GM12878 (cell line): ENCODE measurements around the gene SLIT1. TPM values are rescaled to one million over a fixed set of nuclear protein-coding genes. Genes with fewer than 3 reads are reported as not detected.

ENCODE experiments used
- ATAC-seq: fragments of 200-7000 bp; cut with Tn5 transposase; 3 replicates; pipeline ENCODE4 v1.9.1; 2020; ENCODE audit warnings: mild to moderate bottlenecking, moderate library complexity
- BruUV-seq: library from RNA; stranded (reverse); fragments of 400-500 nt; replicated peaks from 2 replicates; lab custom pipeline; 2021; lab: Mats Ljungman, UMichigan
- CTCF ChIA-PET: fragments of 300-600 bp; sonication (Branson Sonifier 250); formaldehyde crosslinking; extraction: SDS; loops from one replicate; lab custom pipeline; 2021; ENCODE audit warnings: inconsistent platforms; lab: Yijun Ruan, JAX
- POLR2A ChIA-PET: fragments of 350-600 bp; formaldehyde crosslinking; extraction: SDS; loops from one replicate; lab custom pipeline; 2021; ENCODE audit warnings: inconsistent platforms; lab: Charles Lee
- RAD21 ChIA-PET: fragments of 300-600 bp; sonication (Branson Sonifier 250); formaldehyde crosslinking; loops from one replicate; lab custom pipeline; 2023; ENCODE audit warnings: antibody characterized with exemption; ENCODE audit not compliant: unreplicated experiment; lab: Charles Lee
- SMC1A ChIA-PET: fragments of 300-600 bp; sonication (Branson Sonifier 250); formaldehyde crosslinking; loops from one replicate; lab custom pipeline; 2023; ENCODE audit not compliant: unreplicated experiment, uncharacterized antibody; lab: Charles Lee
- DNase-seq: peaks from one replicate; pipeline ENCODE4 v3.0.0-alpha.2; 2011; ENCODE audit warnings: low read depth, low spot score
- FAIRE-seq: peaks from 3 replicates; lab custom pipeline; 2011; peaks lifted over from hg19 to GRCh38; lab: Jason Lieb, UNC
- H2AFZ ChIP-seq: 2 replicates; pipeline ENCODE4 v1.6.0; 2011; ENCODE audit warnings: low read depth, low read length, control low read depth; ENCODE audit not compliant: control insufficient read depth
- H3K27ac ChIP-seq: 2 replicates; pipeline ENCODE4 v1.5.1; 2011; ENCODE audit warnings: control low read depth; ENCODE audit not compliant: control insufficient read depth, insufficient read depth
- H3K27me3 ChIP-seq, 2 experiments: replicated peaks in 1 of 2; 2 replicates each; pipeline versions ENCODE4 v1.6.0 to v1.6.1; 2011; ENCODE audit warnings: low read length in 1 of 2; ENCODE audit not compliant: control insufficient read depth in 2 of 2, insufficient read depth in 2 of 2
- H3K36me3 ChIP-seq, 2 experiments: 2 replicates each; pipeline ENCODE4 v1.5.1; 2011; ENCODE audit warnings: low read length in 1 of 2; ENCODE audit not compliant: control insufficient read depth in 2 of 2, insufficient read depth in 2 of 2
- H3K4me1 ChIP-seq: 2 replicates; pipeline ENCODE4 v1.6.1; 2011; ENCODE audit warnings: mild to moderate bottlenecking, low read length, moderate library complexity, mixed read lengths; ENCODE audit not compliant: control insufficient read depth, insufficient read depth
- H3K4me2 ChIP-seq: 2 replicates; pipeline ENCODE4 v1.6.0; 2011; ENCODE audit warnings: control low read depth; ENCODE audit not compliant: control insufficient read depth, insufficient read depth
- H3K4me3 ChIP-seq: fragments of 200-600 bp; sonication (generic); 2 replicates; pipeline ENCODE4 v1.5.1; 2016
- H3K79me2 ChIP-seq: 2 replicates; pipeline ENCODE4 v1.6.0; 2011; ENCODE audit warnings: low read length; ENCODE audit not compliant: control insufficient read depth, insufficient read depth
- H3K9ac ChIP-seq: 2 replicates; pipeline ENCODE4 v1.8.0; 2011; ENCODE audit warnings: low read length, control low read depth, mixed read lengths; ENCODE audit not compliant: control insufficient read depth, insufficient read depth
- H3K9me3 ChIP-seq: replicated peaks from 3 replicates; pipeline ENCODE4 v1.5.1; 2011; ENCODE audit warnings: mild to moderate bottlenecking, low read length; ENCODE audit not compliant: control insufficient read depth, insufficient read depth
- H4K20me1 ChIP-seq: 2 replicates; pipeline ENCODE4 v1.6.0; 2011; ENCODE audit not compliant: control insufficient read depth, insufficient read depth
- CREB1 ChIP-seq: IDR thresholded peaks from 2 replicates; pipeline ENCODE4 v1.6.1; 2012; ENCODE audit warnings: low read depth, mild to moderate bottlenecking, inconsistent platforms
- ETV6 ChIP-seq, 2 experiments: fragments of 450-650 bp in 1 of 2; IDR thresholded peaks in 1 of 2; conservative IDR thresholded peaks in 1 of 2; 2 replicates each; pipeline ENCODE4 v1.6.1; 2014; ENCODE audit warnings: antibody characterized with exemption in 1 of 2, borderline replicate concordance in 1 of 2, low read depth in 1 of 2, mild to moderate bottlenecking in 1 of 2, moderate library complexity in 1 of 2
- RFX5 ChIP-seq: IDR thresholded peaks from 2 replicates; pipeline ENCODE4 v1.6.1; 2011; ENCODE audit warnings: low read depth, low read length, improper control_type of control experiment
- WGBS: methylation state at CpG from one replicate; pipeline ENCODE4 v1.1.6; 2016; ENCODE audit warnings: low lambda C conversion rate; ENCODE audit not compliant: insufficient replicate concordance, insufficient coverage; ENCODE audit errors: missing lambda C conversion rate; 5-methylcytosine and 5-hydroxymethylcytosine counted together
- in situ Hi-C: fragments of 300-500 bp; cut with MboI; formaldehyde crosslinking; loops from 9 replicates; pipeline ENCODE4 v1.14.3; 2018; ENCODE audit warnings: mixed read lengths
- intact Hi-C: fragments of 100-400 bp; cut with micrococcal nuclease; formaldehyde crosslinking; loops from one replicate; pipeline ENCODE4 v1.14.2; 2022; ENCODE audit not compliant: unreplicated experiment
- polyA plus RNA-seq, 11 experiments: library from polyadenylated mRNA; depleted of rRNA in 4 of 11; unstranded in 6 of 11; stranded (reverse) in 5 of 11; fragments of >200 nt; fragmentation: Nextera tagmentation in 4 of 11; fragmentation: Illumina TruSeq in 1 of 11; extraction: Ambion mirVana in 4 of 11; extraction: Trizol in 1 of 11; gene quantifications; 1 replicate in 1 of 11; 2 replicates in 10 of 11; pipeline versions ENCODE4 v1.2.1 to v1.2.3, GENCODE V29; 2011 to 2016; ENCODE audit warnings: inconsistent platforms in 2 of 11, missing spikeins in 2 of 11, low read depth in 1 of 11
- total RNA-seq, 4 experiments: library from RNA; depleted of rRNA in 3 of 4; stranded (reverse); fragments of >200 nt in 3 of 4; fragmentation: Illumina TruSeq in 1 of 4; extraction: Trizol in 1 of 4; gene quantifications; 2 replicates each; pipeline versions ENCODE4 v1.2.1 to v1.2.3, GENCODE V29; 2013 to 2021
- TF ChIP-seq, protein P1 (sequence below): fragments of 450-650 bp; IDR thresholded peaks from 2 replicates; pipeline ENCODE4 v1.6.1; 2017; ENCODE audit warnings: antibody characterized with exemption, mild to moderate bottlenecking, moderate library complexity
- TF ChIP-seq, protein P2 (sequence below): fragments of 450-650 bp; IDR thresholded peaks from 2 replicates; pipeline ENCODE4 v1.6.1; 2017; ENCODE audit warnings: borderline replicate concordance
- TF ChIP-seq, protein P3 (sequence below): fragments of 450-650 bp; IDR thresholded peaks from 2 replicates; pipeline ENCODE4 v1.6.1; 2017; ENCODE audit warnings: mild to moderate bottlenecking, low read depth, inconsistent platforms; ENCODE audit not compliant: poor library complexity, severe bottlenecking

The SLIT1 gene
- total and polyA plus RNA-seq, 10 of the 15 experiments (the other 5 are each of a cell fraction or from before 2014, with no cell fraction given) = 0.04 to 0.19 (median 0.06) TPM; not detected in 4

DNA sequence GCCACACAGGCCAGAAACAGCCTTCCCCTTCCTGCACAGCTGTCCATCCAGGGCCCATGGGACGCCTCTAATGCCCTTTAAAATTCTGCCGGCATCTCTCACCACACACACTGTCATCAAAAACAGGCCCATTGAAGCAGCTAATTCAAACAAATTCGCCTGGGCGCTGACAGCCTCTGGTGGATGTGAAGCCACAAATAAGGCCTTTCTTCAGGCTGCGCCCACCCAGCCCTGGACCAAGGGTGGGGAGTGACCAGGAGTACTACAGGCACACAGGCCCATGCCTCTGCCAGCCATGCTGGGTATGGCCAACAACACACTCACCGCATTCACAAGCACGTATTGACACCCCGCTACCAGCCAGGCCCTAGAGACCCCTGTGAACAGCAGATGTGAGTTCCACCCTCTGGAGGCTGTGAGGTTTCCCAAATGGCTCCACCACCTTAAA is 54.6 kb downstream of the SLIT1 start:
- Histone ChIP-seq H4K20me1 (no peaks in the 10 kb centered on the region), H3K4me3 (no peak overlapping the region), H3K4me1 (no peaks in the 10 kb centered on the region), H3K79me2 (no peaks in the 10 kb centered on the region), H2AFZ (no peak overlapping the region), H3K36me3 (no peaks in the 10 kb centered on the region), H3K27me3 (no peaks in the 10 kb centered on the region; a peak in 2 of 4 replicates), H3K4me2 (no peak overlapping the region), H3K27ac (no peak overlapping the region), H3K9me3 (no peaks in the 10 kb centered on the region), H3K9ac (no peak overlapping the region)
- no TSS peak for BruUV-seq
- FAIRE-seq (no peak), DNase-seq (no peak), ATAC-seq (no peak)
- ChIA-PET POLR2A (no interaction called here), RAD21 (no interaction called here), CTCF (interaction anchor here (1.0 to 1.3 kb wide), 2 partner anchors 15 to 79 kb away, joined by 4 to 8 read pairs; no protein-coding TSS in a partner anchor), SMC1A (no interaction called here)
- WGBS = 50% methylated on average over 7 of the region's 8 CpGs
- in situ Hi-C loops = no loop called here
- intact Hi-C loops = no loop called here
- TF ChIP-seq, protein P1, sequence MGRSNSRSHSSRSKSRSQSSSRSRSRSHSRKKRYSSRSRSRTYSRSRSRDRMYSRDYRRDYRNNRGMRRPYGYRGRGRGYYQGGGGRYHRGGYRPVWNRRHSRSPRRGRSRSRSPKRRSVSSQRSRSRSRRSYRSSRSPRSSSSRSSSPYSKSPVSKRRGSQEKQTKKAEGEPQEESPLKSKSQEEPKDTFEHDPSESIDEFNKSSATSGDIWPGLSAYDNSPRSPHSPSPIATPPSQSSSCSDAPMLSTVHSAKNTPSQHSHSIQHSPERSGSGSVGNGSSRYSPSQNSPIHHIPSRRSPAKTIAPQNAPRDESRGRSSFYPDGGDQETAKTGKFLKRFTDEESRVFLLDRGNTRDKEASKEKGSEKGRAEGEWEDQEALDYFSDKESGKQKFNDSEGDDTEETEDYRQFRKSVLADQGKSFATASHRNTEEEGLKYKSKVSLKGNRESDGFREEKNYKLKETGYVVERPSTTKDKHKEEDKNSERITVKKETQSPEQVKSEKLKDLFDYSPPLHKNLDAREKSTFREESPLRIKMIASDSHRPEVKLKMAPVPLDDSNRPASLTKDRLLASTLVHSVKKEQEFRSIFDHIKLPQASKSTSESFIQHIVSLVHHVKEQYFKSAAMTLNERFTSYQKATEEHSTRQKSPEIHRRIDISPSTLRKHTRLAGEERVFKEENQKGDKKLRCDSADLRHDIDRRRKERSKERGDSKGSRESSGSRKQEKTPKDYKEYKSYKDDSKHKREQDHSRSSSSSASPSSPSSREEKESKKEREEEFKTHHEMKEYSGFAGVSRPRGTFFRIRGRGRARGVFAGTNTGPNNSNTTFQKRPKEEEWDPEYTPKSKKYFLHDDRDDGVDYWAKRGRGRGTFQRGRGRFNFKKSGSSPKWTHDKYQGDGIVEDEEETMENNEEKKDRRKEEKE = no peak
- TF ChIP-seq RFX5 (no peak), CREB1 (no peak), ETV6 (conservative IDR thresholded peaks at IDR 0.05 in 1 of 2, IDR thresholded peaks at IDR 0.05 in 1 of 2; ENCODE audit: borderline replicate concordance in 1 of 2, low read depth in 1 of 2) (no peak)
- TF ChIP-seq, protein P2, sequence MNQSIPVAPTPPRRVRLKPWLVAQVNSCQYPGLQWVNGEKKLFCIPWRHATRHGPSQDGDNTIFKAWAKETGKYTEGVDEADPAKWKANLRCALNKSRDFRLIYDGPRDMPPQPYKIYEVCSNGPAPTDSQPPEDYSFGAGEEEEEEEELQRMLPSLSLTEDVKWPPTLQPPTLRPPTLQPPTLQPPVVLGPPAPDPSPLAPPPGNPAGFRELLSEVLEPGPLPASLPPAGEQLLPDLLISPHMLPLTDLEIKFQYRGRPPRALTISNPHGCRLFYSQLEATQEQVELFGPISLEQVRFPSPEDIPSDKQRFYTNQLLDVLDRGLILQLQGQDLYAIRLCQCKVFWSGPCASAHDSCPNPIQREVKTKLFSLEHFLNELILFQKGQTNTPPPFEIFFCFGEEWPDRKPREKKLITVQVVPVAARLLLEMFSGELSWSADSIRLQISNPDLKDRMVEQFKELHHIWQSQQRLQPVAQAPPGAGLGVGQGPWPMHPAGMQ = no peak
- TF ChIP-seq, protein P3, sequence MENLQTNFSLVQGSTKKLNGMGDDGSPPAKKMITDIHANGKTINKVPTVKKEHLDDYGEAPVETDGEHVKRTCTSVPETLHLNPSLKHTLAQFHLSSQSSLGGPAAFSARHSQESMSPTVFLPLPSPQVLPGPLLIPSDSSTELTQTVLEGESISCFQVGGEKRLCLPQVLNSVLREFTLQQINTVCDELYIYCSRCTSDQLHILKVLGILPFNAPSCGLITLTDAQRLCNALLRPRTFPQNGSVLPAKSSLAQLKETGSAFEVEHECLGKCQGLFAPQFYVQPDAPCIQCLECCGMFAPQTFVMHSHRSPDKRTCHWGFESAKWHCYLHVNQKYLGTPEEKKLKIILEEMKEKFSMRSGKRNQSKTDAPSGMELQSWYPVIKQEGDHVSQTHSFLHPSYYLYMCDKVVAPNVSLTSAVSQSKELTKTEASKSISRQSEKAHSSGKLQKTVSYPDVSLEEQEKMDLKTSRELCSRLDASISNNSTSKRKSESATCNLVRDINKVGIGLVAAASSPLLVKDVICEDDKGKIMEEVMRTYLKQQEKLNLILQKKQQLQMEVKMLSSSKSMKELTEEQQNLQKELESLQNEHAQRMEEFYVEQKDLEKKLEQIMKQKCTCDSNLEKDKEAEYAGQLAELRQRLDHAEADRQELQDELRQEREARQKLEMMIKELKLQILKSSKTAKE = no peak
